GM12878 (cell line): ENCODE results near the gene USP46.

Source experiments
- BACH1 ChIP-seq: fragments of 450-650 bp; IDR thresholded peaks from 2 replicates; pipeline ENCODE4 v1.6.1; 2017; ENCODE audit warnings: mild to moderate bottlenecking, borderline replicate concordance
- CTCF ChIP-seq, 3 experiments: IDR thresholded peaks in 2 of 3; conservative IDR thresholded peaks in 1 of 3; 2 replicates each; pipeline ENCODE4 v1.5.1; 2011; ENCODE audit warnings: low read depth in 3 of 3, low read length in 3 of 3, mild to moderate bottlenecking in 3 of 3, control low read depth in 2 of 3, moderate library complexity in 2 of 3, inconsistent platforms in 1 of 3, mixed read lengths in 1 of 3; ENCODE audit not compliant: control insufficient read depth in 2 of 3, insufficient read depth in 1 of 3; ENCODE audit errors: extremely low read depth in 1 of 3
- EZH2 ChIP-seq: IDR thresholded peaks from 2 replicates; pipeline ENCODE4 v1.6.1; 2012; ENCODE audit warnings: low read depth, mild to moderate bottlenecking, control low read depth, inconsistent platforms, low read length, borderline replicate concordance; ENCODE audit not compliant: control insufficient read depth
- GABPA ChIP-seq: IDR thresholded peaks from 2 replicates; pipeline ENCODE4 v1.6.1; 2014; ENCODE audit warnings: antibody characterized with exemption, low read depth, mild to moderate bottlenecking, inconsistent platforms
- HDAC6 ChIP-seq: fragments of 200-600 bp; sonication (generic); IDR thresholded peaks from one replicate; pipeline ENCODE4 v1.8.0; 2017; ENCODE audit warnings: antibody characterized with exemption; ENCODE audit not compliant: unreplicated experiment
- HDGF ChIP-seq: fragments of 450-650 bp; IDR thresholded peaks from 2 replicates; pipeline ENCODE4 v1.6.1; 2016; ENCODE audit warnings: antibody characterized with exemption
- MAX ChIP-seq: IDR thresholded peaks from 2 replicates; pipeline ENCODE4 v1.6.1; 2012; ENCODE audit warnings: low read depth, low read length, improper control_type of control experiment
- NR2F1 ChIP-seq: fragments of 450-650 bp; conservative IDR thresholded peaks from 2 replicates; pipeline ENCODE4 v1.6.1; 2017; ENCODE audit warnings: mild to moderate bottlenecking
- POLR2A ChIP-seq: IDR thresholded peaks from 2 replicates; pipeline ENCODE4 v1.6.1; 2011; ENCODE audit warnings: low read depth, mild to moderate bottlenecking, low read length
- TAF1 ChIP-seq: IDR thresholded peaks from 2 replicates; pipeline ENCODE4 v1.6.1; 2011; ENCODE audit warnings: mild to moderate bottlenecking, low read depth, low read length, borderline replicate concordance
- TARDBP ChIP-seq: IDR thresholded peaks from 2 replicates; pipeline ENCODE4 v1.6.1; 2016; ENCODE audit warnings: borderline replicate concordance
- TCF12 ChIP-seq: IDR thresholded peaks from 2 replicates; pipeline ENCODE4 v1.6.1; 2011; ENCODE audit warnings: low read depth, mild to moderate bottlenecking, low read length
- TF ChIP-seq, protein P1 (sequence below): IDR thresholded peaks from 2 replicates; pipeline ENCODE4 v1.6.1; 2012; ENCODE audit warnings: mild to moderate bottlenecking, low read depth, low read length

GRCh38 chr4:52577624-52577962 is 81.5 kb downstream of the USP46 start:
- no peak for TF ChIP-seq TAF1
- no peak for TF ChIP-seq MAX
- no peak for TF ChIP-seq BACH1
- TF ChIP-seq TARDBP, result no peak
- no peak for TF ChIP-seq POLR2A
- TF ChIP-seq HDAC6, result no peak
- TF ChIP-seq GABPA, result no peak
- TF ChIP-seq CTCF (IDR thresholded peaks at IDR 0.05 in 2 of 3, conservative IDR thresholded peaks at IDR 0.05 in 1 of 3; ENCODE audit: control insufficient read depth in 2 of 3, extremely low read depth in 1 of 3, insufficient read depth in 1 of 3, low read depth in 3 of 3, low read length in 3 of 3), result no peak
- no peak for TF ChIP-seq EZH2
- no peak for TF ChIP-seq TCF12
- no peak for TF ChIP-seq NR2F1
- TF ChIP-seq, protein P1, sequence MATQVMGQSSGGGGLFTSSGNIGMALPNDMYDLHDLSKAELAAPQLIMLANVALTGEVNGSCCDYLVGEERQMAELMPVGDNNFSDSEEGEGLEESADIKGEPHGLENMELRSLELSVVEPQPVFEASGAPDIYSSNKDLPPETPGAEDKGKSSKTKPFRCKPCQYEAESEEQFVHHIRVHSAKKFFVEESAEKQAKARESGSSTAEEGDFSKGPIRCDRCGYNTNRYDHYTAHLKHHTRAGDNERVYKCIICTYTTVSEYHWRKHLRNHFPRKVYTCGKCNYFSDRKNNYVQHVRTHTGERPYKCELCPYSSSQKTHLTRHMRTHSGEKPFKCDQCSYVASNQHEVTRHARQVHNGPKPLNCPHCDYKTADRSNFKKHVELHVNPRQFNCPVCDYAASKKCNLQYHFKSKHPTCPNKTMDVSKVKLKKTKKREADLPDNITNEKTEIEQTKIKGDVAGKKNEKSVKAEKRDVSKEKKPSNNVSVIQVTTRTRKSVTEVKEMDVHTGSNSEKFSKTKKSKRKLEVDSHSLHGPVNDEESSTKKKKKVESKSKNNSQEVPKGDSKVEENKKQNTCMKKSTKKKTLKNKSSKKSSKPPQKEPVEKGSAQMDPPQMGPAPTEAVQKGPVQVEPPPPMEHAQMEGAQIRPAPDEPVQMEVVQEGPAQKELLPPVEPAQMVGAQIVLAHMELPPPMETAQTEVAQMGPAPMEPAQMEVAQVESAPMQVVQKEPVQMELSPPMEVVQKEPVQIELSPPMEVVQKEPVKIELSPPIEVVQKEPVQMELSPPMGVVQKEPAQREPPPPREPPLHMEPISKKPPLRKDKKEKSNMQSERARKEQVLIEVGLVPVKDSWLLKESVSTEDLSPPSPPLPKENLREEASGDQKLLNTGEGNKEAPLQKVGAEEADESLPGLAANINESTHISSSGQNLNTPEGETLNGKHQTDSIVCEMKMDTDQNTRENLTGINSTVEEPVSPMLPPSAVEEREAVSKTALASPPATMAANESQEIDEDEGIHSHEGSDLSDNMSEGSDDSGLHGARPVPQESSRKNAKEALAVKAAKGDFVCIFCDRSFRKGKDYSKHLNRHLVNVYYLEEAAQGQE, result no peak
- TF ChIP-seq HDGF, result no peak
